WERI-Rb-1 (cell line): ENCODE measurements around the gene STAB1.
A peak's percentile ranks its signal among the peaks of the same experiment; 100 is the strongest.

ENCODE experiments used
- DNase-seq: peaks from one replicate; pipeline ENCODE4 v3.0.0-alpha.2; 2020
- H3K27ac ChIP-seq: fragments of 250-450 bp; sonication (Bioruptor Pico); 2 replicates; pipeline ENCODE4 v1.5.1; 2020; ENCODE audit warnings: mild to moderate bottlenecking, moderate library complexity
- H3K27me3 ChIP-seq: fragments of 250-450 bp; sonication (Bioruptor Pico); 2 replicates; pipeline ENCODE4 v1.5.1; 2021; ENCODE audit warnings: mild to moderate bottlenecking, low read depth, moderate library complexity; ENCODE audit not compliant: insufficient read depth, severe bottlenecking
- H3K36me3 ChIP-seq: fragments of 250-450 bp; sonication (Bioruptor Pico); 2 replicates; pipeline ENCODE4 v1.5.1; 2020; ENCODE audit warnings: mild to moderate bottlenecking, moderate library complexity
- H3K4me3 ChIP-seq: 2 replicates; pipeline ENCODE4 v1.5.1; 2011; ENCODE audit warnings: low read depth, mild to moderate bottlenecking, control low read depth, low read length
- H3K9me3 ChIP-seq: fragments of 250-450 bp; sonication (Bioruptor Pico); 2 replicates; pipeline ENCODE4 v1.5.1; 2021; ENCODE audit warnings: mild to moderate bottlenecking, moderate library complexity; ENCODE audit not compliant: severe bottlenecking
- TF ChIP-seq, protein P1 (sequence below): IDR thresholded peaks from 2 replicates; pipeline ENCODE4 v1.5.1; 2011; ENCODE audit warnings: low read depth, mild to moderate bottlenecking, control low read depth, inconsistent platforms, low read length

STAB1 gene

DNA sequence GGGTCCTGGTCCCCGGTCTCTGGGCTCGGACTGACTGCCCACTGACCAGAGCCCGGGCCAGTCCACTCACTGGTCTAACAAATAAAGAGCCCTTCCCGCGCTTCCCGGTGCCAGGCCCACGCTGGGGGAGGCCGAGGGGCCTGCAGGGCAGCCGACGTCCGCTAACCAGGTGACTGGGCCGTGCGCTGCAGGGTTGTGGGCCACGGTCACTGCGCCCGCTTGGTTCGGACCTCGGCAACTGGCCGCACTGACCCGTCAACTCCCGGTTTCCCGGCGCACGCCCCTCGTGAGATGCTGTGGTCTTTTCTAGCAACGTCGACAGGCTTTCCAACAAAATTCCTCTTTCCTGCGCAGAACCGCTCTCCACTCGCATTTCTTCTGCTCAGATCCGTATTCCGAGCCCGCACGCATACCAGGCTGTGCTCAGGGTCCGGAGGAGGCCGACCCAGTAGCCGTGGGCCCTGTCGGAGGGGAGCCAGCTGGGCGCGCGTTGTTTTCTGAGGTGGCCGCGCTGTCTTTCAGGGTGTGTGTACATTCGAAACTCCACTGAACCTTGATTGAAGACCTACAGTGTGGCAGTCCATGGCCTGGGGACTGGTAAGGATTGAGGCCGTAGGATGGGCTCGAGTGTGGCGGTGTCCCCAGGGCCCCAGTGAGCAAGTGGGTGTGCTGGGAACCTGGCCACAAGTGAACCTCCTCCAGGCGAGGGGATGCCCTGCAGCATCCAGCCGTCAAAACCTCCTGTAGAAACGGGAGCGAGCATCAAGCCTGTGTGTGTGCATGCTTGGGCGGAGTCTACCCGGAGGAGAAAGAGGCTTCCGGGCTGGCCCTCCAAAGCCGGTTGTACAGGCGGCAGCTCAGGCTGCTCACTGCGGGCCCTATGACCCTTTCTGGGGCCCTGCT, 39.4 kb downstream of the STAB1 start:
- Histone ChIP-seq H3K9me3 (no peaks in the 10 kb centered on the region), H3K36me3 (peaks cover 19% of the 10 kb centered on the region), H3K27me3 (no peaks in the 10 kb centered on the region), H3K27ac (peak overlapping the region; percentile 90), H3K4me3 (peak overlapping the region; percentile 56)
- peak; percentile 67 for DNase-seq
- TF ChIP-seq, protein P1, sequence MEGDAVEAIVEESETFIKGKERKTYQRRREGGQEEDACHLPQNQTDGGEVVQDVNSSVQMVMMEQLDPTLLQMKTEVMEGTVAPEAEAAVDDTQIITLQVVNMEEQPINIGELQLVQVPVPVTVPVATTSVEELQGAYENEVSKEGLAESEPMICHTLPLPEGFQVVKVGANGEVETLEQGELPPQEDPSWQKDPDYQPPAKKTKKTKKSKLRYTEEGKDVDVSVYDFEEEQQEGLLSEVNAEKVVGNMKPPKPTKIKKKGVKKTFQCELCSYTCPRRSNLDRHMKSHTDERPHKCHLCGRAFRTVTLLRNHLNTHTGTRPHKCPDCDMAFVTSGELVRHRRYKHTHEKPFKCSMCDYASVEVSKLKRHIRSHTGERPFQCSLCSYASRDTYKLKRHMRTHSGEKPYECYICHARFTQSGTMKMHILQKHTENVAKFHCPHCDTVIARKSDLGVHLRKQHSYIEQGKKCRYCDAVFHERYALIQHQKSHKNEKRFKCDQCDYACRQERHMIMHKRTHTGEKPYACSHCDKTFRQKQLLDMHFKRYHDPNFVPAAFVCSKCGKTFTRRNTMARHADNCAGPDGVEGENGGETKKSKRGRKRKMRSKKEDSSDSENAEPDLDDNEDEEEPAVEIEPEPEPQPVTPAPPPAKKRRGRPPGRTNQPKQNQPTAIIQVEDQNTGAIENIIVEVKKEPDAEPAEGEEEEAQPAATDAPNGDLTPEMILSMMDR: no peak

DNA sequence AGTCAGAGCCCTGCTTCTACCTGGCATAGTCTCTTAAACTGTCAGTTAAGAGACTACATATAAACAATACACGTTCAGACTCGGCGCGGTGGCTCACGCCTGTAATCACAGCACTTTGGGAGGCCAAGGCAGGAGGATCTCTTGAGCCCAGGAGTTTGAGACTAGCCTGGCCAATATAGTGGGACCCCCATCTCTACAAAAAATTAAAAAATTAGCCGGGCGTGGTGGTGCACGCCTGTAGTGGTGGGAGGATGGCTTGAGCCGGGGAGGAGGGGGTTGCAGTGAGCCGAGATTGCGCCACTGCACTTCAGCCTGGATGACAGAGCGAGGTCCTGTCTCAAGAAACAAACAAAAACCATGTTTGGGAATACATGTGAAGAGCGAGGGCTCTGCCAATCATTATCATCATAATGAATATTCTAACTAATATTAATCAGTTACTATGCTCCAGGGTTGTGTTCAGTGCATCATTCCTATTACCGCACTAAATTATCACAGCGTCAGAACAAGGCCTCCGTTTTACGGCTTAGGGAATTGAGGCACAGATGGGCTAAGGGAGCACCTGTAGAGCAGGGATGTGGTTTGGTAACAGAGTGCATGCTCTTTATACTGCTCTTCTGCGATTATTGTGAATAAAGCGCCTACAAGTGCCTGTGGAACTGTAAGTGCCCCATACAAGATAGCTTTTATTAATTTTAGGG, 40.4 kb downstream of the STAB1 start:
- TF ChIP-seq, protein P1: no peak
- Histone ChIP-seq H3K4me3 (no peak overlapping the region), H3K27ac (peak overlapping the region; percentile 38), H3K9me3 (no peaks in the 10 kb centered on the region), H3K27me3 (no peaks in the 10 kb centered on the region), H3K36me3 (peaks cover 20% of the 10 kb centered on the region)
- no peak for DNase-seq

DNA sequence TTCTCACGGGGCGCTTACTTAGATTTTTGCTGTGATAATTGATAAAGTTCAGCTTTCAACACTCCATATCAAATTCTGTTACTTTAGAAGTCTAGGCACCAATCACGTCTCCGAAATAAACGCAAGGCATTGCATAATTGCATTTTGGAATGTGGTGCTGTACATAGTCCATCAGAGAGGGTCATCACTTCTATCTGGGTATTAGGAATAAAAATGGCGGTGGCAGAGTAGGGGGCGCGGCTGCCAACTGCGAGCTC, 40.9 kb downstream of the STAB1 start:
- TF ChIP-seq, protein P1: no peak
- Histone ChIP-seq H3K4me3 (no peak overlapping the region), H3K9me3 (no peaks in the 10 kb centered on the region), H3K36me3 (peaks cover 19% of the 10 kb centered on the region), H3K27ac (peak overlapping the region; percentile 10; the same call in 1 of the 2 replicates), H3K27me3 (no peaks in the 10 kb centered on the region)
- DNase-seq: no peak

DNA sequence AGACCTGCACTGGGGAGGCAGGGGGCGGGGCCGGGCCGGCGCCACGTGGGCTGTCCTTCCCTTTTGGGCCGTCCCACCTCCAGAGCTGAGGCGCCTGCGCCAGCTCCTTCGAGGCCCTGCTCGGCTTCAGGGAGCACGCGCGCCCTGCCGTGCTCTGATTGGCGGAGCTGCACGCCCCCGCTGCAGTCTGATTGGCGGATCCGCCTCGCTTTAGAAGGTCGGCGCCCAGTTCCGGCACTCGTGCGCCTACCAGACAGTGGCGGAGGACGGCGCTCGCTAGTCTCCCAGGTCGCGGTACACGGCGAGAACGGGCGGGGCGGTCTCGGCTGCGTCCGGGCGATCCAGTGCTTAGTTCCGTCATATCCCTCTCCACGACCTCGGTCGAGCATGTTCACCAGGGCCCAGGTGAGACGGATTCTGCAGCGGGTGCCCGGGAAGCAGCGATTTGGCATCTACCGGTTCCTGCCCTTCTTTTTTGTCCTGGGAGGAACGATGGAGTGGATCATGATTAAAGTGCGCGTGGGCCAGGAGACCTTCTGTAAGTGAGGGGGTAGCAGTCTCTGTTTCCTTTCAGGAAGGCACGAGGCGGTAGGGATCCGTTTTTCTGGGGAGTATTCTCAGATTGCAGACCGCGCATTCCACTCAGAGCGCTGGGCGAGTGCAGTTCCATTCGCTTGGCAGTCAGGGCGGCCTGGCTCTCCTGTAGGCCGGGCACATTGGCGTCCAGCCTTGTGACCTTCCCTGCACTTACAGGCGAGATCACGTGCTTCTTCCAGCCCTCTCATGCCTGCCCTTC, 41.4 kb downstream of the STAB1 start, which contains the start of gene UQCC5:
Gene UQCC5 (plus strand): TSS at position 237 of the 796 bp plus-strand sequence. CDS start 151 bp downstream, at position 388.
- DNase-seq: peak; percentile 98
- no peaks in the 10 kb centered on the region for H3K27me3 ChIP-seq
- H3K36me3 ChIP-seq: peaks cover 22% of the 10 kb centered on the region
- H3K27ac ChIP-seq: peak within 1 kb of the TSS; percentile 77
- H3K4me3 ChIP-seq: peak within 1 kb of the TSS; percentile 79
- TF ChIP-seq, protein P1: no peak
- no peaks in the 10 kb centered on the region for H3K9me3 ChIP-seq

DNA sequence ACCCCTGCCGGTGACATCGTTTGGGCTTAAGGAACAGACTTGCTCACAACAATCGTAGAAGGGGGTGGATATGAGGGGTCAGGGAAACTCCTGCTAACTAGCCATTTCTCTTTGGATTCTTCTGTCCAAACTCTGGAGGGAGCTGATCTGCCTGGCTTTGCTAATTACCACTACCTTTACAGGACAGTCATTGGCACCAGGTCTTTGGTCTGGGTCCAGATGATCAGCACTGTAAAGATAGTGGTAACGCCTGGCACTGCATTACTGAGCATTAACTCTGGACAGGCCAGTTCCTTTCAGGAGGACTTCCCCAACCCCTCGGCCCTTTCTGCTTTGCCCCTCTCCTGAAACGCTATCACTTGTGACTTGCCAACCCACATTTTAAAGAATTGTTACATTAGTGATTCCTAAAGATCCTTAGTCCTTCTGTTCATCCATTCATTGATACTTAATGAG, 42.1 kb downstream of the STAB1 start:
- Histone ChIP-seq H3K4me3 (peak overlapping the region; percentile 79), H3K36me3 (peaks cover 21% of the 10 kb centered on the region), H3K9me3 (no peaks in the 10 kb centered on the region), H3K27me3 (no peaks in the 10 kb centered on the region), H3K27ac (peak overlapping the region; percentile 77)
- no peak for DNase-seq
- TF ChIP-seq, protein P1: no peak
